GM13976 (cell line): ENCODE results near the gene SSH2.
"Not testable (repeated sequence)": the region's sequence is repeated elsewhere in the genome, so short reads cannot be mapped to it uniquely, and the experiment has no call there.

Experiments used
- DNase-seq: peaks from one replicate; pipeline ENCODE4 v3.0.0; 2012; ENCODE audit warnings: low spot score
- CTCF ChIP-seq: IDR thresholded peaks from 2 replicates; pipeline ENCODE4 v1.5.1; 2012; ENCODE audit warnings: borderline replicate concordance, mild to moderate bottlenecking; ENCODE audit not compliant: insufficient read depth; ENCODE audit errors: extremely low read depth, missing control alignments, control extremely low read depth
- in situ Hi-C: fragments of 300-500 bp; cut with MboI; formaldehyde crosslinking; loops from one replicate; pipeline ENCODE4 v1.12.0; 2022; ENCODE audit warnings: low sequenced_read_pairs, mixed read lengths, inconsistent platforms; ENCODE audit not compliant: unreplicated experiment

Gene SSH2

DNA sequence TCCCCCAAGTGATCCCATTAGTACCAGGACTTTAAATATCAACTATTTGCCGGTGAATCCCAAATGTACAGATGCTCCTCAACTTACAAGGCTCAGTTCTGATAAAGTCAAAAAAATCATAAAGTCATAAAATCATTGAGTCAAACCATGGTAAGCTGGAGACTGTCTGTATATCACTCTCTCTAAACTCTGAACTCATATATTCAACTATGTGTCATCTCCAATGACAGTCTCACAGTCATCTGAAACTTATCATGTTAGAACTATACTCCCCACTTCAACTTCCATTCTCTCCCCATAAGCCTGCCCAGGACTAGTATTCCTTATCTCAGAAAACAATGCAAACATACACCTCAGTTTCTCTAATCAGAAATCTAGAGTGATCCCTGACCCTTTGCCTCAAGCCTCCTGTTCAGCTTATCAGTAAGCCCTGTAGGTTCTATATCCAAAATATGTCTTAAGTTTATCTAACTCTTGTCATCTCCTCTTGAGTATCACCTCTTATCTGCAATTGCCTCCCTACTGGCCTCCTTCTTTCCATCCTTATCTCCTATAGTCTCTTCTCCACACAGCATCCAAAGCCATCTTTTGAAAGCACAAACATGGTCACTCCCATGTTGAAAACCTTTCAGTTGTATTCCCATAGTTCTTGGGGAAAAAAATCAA lies 55.0 kb downstream of the SSH2 start:
- in situ Hi-C loops = no loop called here

DNA sequence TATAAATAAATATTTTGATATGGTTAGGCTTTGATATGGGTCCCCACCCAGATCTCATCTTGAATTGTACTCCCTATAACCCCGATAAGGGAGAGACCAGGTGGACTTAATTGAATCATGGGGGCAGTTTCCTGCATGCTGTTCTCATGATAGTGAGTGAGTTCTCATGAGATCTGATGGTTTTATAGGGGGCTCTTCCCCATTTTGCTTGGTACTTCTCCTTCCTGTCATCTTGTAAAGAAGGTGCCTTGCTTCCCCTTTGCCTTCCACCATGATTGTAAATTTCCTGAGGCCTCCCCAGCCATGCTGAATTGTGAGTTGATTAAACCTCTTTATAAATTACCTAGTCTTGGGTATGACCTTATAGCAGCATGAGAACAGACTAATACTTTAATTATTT lies 55.7 kb downstream of the SSH2 start:
- DNase-seq, in situ Hi-C loops: not testable (repeated sequence)

More for the DNA sequence above, 55.0 kb downstream of the SSH2 start:
- DNase-seq = no peak
- TF ChIP-seq CTCF = no peak

GRCh38 chr17:29873476-29873875 lies 56.6 kb downstream of the SSH2 start:
- TF ChIP-seq CTCF = no peak
- DNase-seq = no peak
- in situ Hi-C loops = no loop called here

DNA sequence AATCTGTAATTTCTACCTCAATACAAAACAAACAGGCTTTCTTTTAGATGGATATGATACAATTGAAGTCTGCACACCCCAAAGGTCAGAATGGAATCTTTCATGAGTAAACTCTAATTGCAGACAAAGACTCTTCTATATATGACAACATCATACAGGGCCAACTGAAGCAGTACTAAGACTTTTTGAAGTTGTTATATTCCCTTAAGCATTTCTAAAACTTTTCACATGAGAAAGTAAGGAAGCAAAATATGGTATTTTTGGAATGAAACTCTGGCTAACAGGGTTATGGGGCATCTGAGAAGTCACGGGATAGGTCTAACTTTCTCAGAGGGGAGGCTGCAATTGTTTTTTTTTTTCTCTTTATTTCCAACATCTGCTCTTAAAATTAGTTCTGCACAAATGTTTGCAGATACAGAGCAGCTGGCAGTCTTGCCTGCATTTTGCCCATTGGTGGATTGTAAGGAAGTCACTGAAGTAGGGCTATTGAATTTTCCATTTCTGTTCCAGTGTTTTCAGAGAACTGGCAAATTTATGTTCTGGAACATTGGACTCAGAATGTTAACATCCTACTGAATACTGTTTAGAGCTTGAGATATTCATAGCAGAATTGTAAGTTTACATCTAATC lies 59.1 kb downstream of the SSH2 start:
- in situ Hi-C loops = no loop called here
- DNase-seq = no peak
- TF ChIP-seq CTCF = no peak

GRCh38 chr17:29867643-29868181 lies 62.3 kb downstream of the SSH2 start:
- in situ Hi-C loops = no loop called here
- no peak for DNase-seq
- TF ChIP-seq CTCF = no peak

DNA sequence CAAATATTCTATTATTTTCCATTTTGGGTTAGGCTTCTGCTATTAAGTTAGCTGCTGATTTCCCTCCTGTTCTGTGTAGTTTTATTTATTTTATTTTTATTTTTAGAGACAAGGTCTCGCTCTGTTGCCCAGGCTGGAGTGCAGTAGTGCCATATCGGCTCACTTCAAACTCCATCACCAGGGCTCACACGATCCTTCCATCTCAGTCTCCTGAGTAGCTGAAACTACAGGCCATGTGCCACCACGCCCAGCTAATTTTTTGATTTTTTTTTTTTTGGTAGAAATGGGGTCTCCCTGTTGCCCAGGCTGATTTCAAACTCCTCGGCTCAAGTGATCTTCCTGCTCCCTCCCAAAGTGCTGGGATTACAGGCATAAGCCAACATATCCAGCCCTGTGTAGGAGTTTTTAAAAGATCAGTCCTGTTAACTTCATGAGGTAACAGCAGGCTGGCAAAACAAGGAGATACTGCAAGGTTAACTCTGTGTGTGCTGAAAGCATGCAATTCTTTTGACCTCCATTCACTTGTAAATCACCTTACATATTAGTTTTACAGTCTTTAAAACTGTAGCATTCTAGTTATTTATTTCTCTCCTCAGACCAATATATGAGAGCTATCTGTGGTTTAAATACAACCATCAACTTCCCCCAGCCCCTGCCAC lies 63.2 kb downstream of the SSH2 start:
- in situ Hi-C loops = no loop called here
- DNase-seq = no peak
- TF ChIP-seq CTCF = no peak

GRCh38 chr17:29864615-29865014 lies 65.4 kb downstream of the SSH2 start:
- in situ Hi-C loops = no loop called here
- no peak for DNase-seq
- TF ChIP-seq CTCF = no peak

- in situ Hi-C loops, DNase-seq: not testable (repeated sequence)
Observed at GRCh38 chr17:29864123-29864522, 65.9 kb downstream of the SSH2 start.
